HG03521 (cell line): ENCODE measurements around the gene KLHDC7A.

ENCODE experiments used
- ATAC-seq: cut with Tn5 transposase; IDR thresholded peaks from one replicate; pipeline ENCODE4 v1.9.1; 2021; ENCODE audit warnings: mild to moderate bottlenecking, moderate library complexity; ENCODE audit not compliant: unreplicated experiment

KLHDC7A gene

GRCh38 chr1:18501833-18502232, 21.1 kb downstream of the KLHDC7A start:
- ATAC-seq = no peak

DNA sequence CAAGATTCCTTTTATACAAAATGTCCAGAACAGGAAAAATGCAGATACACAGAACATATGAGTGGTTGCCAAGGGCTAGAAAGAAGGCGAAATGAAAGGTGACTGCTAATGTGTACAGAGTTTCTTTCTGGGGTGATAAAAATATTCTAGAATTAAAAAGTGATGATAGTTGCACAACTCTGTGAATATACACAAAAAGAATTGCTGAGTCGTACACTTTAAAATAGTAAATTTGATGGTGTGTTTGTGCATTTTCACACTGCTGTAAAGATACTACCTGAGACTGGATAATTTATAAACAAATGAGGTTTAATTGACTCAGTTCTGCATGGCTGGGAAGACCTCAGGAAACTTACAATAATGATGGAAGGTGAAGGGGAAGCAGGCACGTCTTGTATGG, 23.9 kb downstream of the KLHDC7A start:
- ATAC-seq = no peak

GRCh38 chr1:18505666-18506065, 24.9 kb downstream of the KLHDC7A start:
- no peak for ATAC-seq

GRCh38 chr1:18508084-18508483, 27.4 kb downstream of the KLHDC7A start:
- no peak for ATAC-seq

- ATAC-seq = no peak
Observed at GRCh38 chr1:18511149-18511873, 30.6 kb downstream of the KLHDC7A start.

DNA sequence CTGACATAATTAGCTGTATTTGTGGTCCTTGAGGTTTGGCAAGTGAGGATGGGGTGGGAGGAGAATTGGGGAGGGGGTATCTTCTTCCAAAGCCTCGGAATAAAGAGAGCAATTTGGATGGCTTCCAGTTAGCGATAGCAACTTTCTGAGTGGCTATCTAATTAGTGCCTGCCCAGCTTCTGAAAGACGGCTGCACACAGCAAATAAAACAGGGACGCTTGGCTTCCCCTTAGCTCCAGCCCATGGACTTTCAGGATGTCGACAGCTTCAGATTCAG, 31.1 kb downstream of the KLHDC7A start:
- no peak for ATAC-seq

DNA sequence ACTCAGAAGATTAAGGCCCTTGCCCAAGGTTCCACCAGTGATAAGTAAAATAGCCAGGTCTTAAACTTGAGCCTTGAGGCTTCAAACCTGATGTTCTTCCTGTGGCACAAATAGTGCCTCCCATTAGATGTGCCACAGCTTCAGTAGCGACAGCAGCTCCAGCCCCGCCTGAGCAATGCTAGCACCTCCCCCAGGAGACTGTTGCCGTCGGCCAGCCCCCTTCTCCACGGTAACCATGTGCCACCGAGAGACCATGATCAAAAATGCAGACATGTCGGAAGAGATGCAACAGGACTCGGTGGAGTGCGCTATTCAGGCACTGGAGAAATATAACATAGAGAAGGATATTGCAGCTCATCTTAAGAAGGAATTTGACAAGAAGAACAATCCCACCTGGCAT, 32.2 kb downstream of the KLHDC7A start:
- no peak for ATAC-seq

- ATAC-seq = no peak
Observed at GRCh38 chr1:18513995-18514394, 33.3 kb downstream of the KLHDC7A start.

DNA sequence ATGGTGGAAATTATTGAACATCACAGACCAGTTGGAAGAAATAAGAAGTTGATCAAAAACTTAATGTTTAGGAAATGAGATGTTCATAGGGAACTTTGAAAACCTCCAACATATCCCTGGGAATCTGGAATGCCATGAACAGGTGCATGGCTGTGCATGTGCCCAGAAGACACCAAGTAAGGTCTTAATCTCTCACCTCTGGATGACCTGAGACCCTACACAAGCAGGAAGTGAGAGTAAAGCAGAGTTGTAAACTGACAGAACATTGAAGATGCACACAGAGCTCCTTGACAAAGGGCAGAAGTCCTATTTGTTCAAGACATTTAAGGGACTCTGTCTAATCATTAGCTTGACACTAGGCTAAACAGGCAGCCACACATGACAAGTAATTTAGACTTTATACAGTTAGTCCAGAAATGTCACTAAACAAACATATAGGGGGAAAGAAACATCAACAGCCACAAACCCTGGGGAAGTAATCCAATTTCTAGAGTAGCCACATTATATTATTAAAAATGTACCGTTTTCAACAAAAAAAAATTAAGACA, 34.5 kb downstream of the KLHDC7A start:
- no peak for ATAC-seq

DNA sequence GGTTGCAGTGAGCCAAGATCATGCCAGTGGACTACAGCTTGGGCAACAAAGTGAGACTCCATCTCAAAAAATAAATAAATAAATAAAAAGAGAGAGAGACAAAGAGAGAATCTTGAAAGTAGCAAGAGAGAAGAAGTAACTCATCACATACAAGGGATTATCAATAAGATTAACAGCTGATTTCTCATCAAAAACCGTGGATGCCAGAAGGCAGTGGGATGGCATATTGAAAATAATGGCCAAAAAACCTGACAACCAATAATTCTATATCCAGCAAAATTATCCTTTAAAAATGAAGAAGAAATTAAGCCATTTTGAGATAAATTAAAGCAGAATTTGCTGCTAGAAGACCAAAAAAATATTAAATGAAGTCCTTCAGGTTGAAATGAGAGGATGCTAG, 35.7 kb downstream of the KLHDC7A start:
- ATAC-seq = no peak

DNA sequence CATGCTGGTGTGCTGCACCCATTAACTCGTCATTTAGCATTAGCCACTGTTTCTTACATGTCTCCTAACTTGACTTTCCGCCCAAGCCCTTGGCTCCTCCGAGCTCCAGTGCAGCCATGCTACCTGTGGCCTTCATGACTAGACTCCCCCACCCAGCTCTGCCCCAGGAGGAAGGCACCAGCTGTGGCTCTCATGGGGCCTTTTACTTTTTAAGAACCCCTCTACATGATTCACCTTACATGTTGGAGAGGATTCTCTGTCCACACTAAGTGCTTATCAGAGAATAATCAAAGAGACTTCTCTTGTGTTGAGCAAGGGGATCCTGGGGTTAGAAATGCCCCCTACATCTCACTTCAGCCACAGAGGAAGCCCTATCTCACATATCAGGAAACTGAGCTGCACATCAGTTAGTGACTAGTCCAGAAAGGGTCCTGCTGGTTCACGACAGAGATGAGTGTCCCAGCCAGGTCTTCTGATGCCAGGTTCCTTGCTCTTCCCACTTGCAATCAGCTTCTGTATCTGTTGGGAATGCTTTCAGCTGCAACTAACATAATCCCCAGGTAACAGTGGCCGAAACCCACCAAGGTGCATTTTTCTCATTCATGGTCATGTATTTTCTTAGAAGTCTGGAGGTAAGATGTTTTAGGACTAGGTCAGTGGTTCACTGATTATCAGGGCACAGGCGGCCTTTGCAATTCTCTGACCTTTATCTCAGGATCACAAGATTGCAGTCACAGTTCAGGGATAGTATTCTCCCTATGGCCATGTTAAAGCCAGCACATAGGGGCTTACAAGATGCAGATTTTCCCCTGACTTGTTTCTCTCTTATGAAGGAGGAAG, 45.9 kb downstream of the KLHDC7A start:
- no peak for ATAC-seq

- no peak for ATAC-seq
Observed at GRCh38 chr1:18527514-18527913, 46.8 kb downstream of the KLHDC7A start.

GRCh38 chr1:18527921-18528320, 47.2 kb downstream of the KLHDC7A start:
- ATAC-seq = no peak

DNA sequence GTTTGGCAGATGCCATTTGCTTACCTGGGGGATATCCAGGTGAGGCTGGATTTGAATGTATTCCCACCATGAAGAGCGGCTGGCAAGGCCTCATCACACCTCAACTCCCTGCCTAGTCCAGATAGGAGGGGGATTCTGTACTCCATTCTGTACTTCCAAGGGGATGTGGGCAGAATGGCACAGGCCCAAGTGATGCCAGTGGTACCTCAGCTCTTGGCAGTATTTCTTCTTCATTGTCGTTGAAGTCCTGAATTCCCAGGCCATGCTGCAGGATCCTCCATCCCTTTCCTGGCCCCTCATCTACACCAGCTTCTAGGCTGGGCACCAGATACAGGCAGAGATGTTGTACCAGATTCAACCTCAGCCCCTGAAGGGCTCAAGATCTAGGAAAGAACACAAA, 47.9 kb downstream of the KLHDC7A start:
- ATAC-seq = no peak

- ATAC-seq = no peak
Observed at GRCh38 chr1:18529714-18530113, 49.0 kb downstream of the KLHDC7A start.

GRCh38 chr1:18530587-18531502, 50.1 kb downstream of the KLHDC7A start:
- no peak for ATAC-seq

DNA sequence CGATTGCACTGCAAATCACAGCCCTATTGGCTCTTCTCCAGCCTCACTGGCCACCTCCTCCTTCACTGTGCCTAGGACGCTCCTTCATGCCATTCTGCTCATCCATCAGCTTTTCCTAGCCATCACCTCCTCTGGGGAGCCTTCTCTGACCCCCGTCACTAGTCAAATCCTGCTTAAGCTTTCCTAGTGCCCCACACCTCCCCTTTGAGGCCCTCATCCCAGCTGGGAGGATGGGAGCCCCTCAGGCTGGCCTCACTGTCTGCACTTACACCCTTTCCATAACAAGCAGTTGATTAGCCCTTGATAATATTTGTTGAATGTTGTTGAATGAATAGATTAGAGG, 50.7 kb downstream of the KLHDC7A start:
- no peak for ATAC-seq

- no peak for ATAC-seq
Observed at GRCh38 chr1:18532390-18533170, 51.9 kb downstream of the KLHDC7A start.

DNA sequence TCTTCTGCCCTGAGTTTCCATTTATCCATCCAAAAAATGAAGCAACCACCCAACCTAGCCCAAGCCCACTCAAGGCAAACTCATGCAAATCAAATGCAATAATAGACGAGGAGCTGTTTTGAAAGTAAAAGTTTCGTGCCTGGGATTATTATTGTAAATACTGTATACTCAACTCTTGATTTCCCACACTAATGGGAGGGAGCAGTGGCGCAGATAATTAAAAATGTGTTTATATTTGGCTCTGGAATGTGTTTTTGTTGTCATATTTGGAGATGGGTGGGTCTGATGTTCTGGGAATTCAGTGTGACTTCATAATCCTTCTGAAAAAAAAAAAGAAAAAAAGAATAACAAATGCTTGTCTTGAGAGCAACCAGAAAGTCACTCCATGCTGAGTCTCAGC, 52.5 kb downstream of the KLHDC7A start:
- no peak for ATAC-seq

- ATAC-seq = no peak
Observed at GRCh38 chr1:18534810-18535205, 54.1 kb downstream of the KLHDC7A start.
